Mesendoderm (in vitro differentiated cells): Measurements from ENCODE around the gene PDCL2.

ENCODE experiments used
- DNase-seq: peaks from one replicate; pipeline ENCODE4 v3.0.0; 2013
- H2AK5ac ChIP-seq: 2 replicates; pipeline ENCODE4 v1.6.1; 2013; ENCODE audit warnings: low read length, inconsistent platforms
- H2BK120ac ChIP-seq: 2 replicates; pipeline ENCODE4 v1.6.1; 2013; ENCODE audit warnings: low read depth, mild to moderate bottlenecking, low read length, moderate library complexity, mixed read lengths
- H2BK15ac ChIP-seq: replicated peaks from 2 replicates; pipeline ENCODE4 v1.6.1; 2013; ENCODE audit warnings: low read depth, mild to moderate bottlenecking, moderate library complexity
- H2BK5ac ChIP-seq: 2 replicates; pipeline ENCODE4 v1.6.1; 2013; ENCODE audit warnings: low read length, inconsistent platforms
- H3K18ac ChIP-seq: 2 replicates; pipeline ENCODE4 v1.6.1; 2013; ENCODE audit warnings: mild to moderate bottlenecking, low read length, mixed read lengths
- H3K23ac ChIP-seq: one replicate; pipeline ENCODE4 v1.6.1; 2013; ENCODE audit warnings: low read length
- H3K27ac ChIP-seq: 2 replicates; pipeline ENCODE4 v1.5.1; 2013; ENCODE audit warnings: low read depth, mild to moderate bottlenecking, inconsistent platforms, low read length, moderate library complexity
- H3K27me3 ChIP-seq: 2 replicates; pipeline ENCODE4 v1.6.1; 2013; ENCODE audit warnings: low read length, control low read depth, mild to moderate bottlenecking, inconsistent platforms; ENCODE audit not compliant: insufficient read depth, poor library complexity
- H3K36me3 ChIP-seq: 2 replicates; pipeline ENCODE4 v1.6.1; 2013; ENCODE audit warnings: low read length, inconsistent platforms; ENCODE audit not compliant: control insufficient read depth, insufficient read depth
- H3K4ac ChIP-seq: one replicate; pipeline ENCODE4 v1.6.1; 2013; ENCODE audit warnings: low read depth, mild to moderate bottlenecking, low read length, moderate library complexity
- H3K4me1 ChIP-seq: 2 replicates; pipeline ENCODE4 v1.6.1; 2013; ENCODE audit warnings: low read depth, low read length, inconsistent platforms; ENCODE audit not compliant: control insufficient read depth
- H3K4me2 ChIP-seq: 2 replicates; pipeline ENCODE4 v1.6.1; 2013; ENCODE audit warnings: low read length
- H3K4me3 ChIP-seq: 2 replicates; pipeline ENCODE4 v1.5.1; 2013; ENCODE audit warnings: mild to moderate bottlenecking, low read length
- H3K56ac ChIP-seq: one replicate; pipeline ENCODE4 v1.6.1; 2013; ENCODE audit warnings: low read length
- H3K79me1 ChIP-seq: 2 replicates; pipeline ENCODE4 v1.6.1; 2013; ENCODE audit warnings: low read length, inconsistent platforms
- H3K79me2 ChIP-seq: 2 replicates; pipeline ENCODE4 v1.6.1; 2013; ENCODE audit warnings: mild to moderate bottlenecking, low read length; ENCODE audit not compliant: control insufficient read depth, insufficient read depth
- H3K9ac ChIP-seq: 2 replicates; pipeline ENCODE4 v1.6.1; 2013; ENCODE audit warnings: low read length, inconsistent platforms
- H4K5ac ChIP-seq: one replicate; pipeline ENCODE4 v1.6.1; 2013; ENCODE audit warnings: low read length
- H4K8ac ChIP-seq: one replicate; pipeline ENCODE4 v1.6.1; 2013; ENCODE audit warnings: low read depth, mild to moderate bottlenecking, control low read depth, low read length, moderate library complexity
- WGBS: extraction: QIAGEN DNeasy Blood & Tissue Kit; methylation state at CpG from one replicate; pipeline ENCODE4 v1.1.7; 2013; ENCODE audit warnings: low lambda C conversion rate, missing lambda C conversion rate; ENCODE audit not compliant: insufficient coverage; ENCODE audit errors: extremely low coverage; 5-methylcytosine and 5-hydroxymethylcytosine counted together

The PDCL2 gene

DNA sequence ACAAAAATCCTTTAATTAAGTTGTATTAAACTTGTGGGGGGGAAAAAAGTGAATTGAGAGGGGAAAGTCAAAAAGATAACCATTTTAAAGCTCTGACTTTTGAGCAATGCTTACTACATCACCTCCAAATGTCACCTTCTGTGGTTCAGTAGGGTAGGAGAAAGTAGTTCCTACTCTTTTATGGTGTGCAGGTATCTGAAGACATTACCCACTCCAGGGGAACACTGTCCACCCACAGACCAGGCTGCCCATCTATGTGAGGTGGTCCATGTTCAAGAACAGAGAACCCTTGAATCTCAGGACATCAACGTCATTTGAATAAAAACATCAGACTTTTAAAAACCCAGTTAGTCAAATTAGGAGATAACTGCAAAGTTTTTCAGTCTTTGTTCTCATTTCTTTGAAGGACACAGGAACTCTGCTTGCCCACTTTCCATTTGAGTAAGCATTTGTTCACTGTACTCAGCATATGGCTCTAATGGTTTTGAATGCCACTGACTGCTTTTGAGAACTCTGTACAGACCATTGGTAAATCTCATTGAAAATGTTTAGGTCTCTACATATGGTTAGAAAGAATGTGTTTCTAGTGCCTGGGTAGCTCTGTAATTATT, 25.6 kb upstream of the PDCL2 start:
- H3K56ac ChIP-seq = no peak overlapping the region
- no peak overlapping the region for H2BK120ac ChIP-seq
- H3K79me1 ChIP-seq = no peaks in the 10 kb centered on the region
- no peaks in the 10 kb centered on the region for H3K4me1 ChIP-seq
- no peak for DNase-seq
- H3K9ac ChIP-seq = no peak overlapping the region
- H2BK5ac ChIP-seq = no peak overlapping the region
- H4K5ac ChIP-seq = no peak overlapping the region
- no peak overlapping the region for H3K4me2 ChIP-seq
- H3K27me3 ChIP-seq = no peaks in the 10 kb centered on the region
- WGBS = no CpG with 5 or more reads among the region's 1 CpG
- H3K23ac ChIP-seq = no peak overlapping the region
- H3K4me3 ChIP-seq = no peak overlapping the region
- H2AK5ac ChIP-seq = no peak overlapping the region
- no peak overlapping the region for H3K18ac ChIP-seq
- no peak overlapping the region for H4K8ac ChIP-seq
- no peaks in the 10 kb centered on the region for H3K79me2 ChIP-seq
- no peak overlapping the region for H3K4ac ChIP-seq
- no peak overlapping the region for H2BK15ac ChIP-seq
- no peaks in the 10 kb centered on the region for H3K36me3 ChIP-seq
- H3K27ac ChIP-seq = no peak overlapping the region

- no peak overlapping the region for H3K9ac ChIP-seq
- no peak for DNase-seq
- no CpG with 5 or more reads among the region's 3 CpGs for WGBS
Observed at GRCh38 chr4:55615008-55615407, 23.0 kb upstream of the PDCL2 start.

GRCh38 chr4:55613621-55614020, 21.6 kb upstream of the PDCL2 start:
- Histone ChIP-seq H3K23ac (no peak overlapping the region), H3K4me3 (no peak overlapping the region), H4K8ac (no peak overlapping the region), H3K79me1 (no peaks in the 10 kb centered on the region), H3K4me2 (no peak overlapping the region), H3K18ac (no peak overlapping the region), H3K4me1 (no peaks in the 10 kb centered on the region), H3K27me3 (no peaks in the 10 kb centered on the region), H3K4ac (no peak overlapping the region), H2BK15ac (no peak overlapping the region), H3K36me3 (no peaks in the 10 kb centered on the region), H2AK5ac (no peak overlapping the region), H4K5ac (no peak overlapping the region), H3K56ac (no peak overlapping the region), H3K9ac (no peak overlapping the region), H3K27ac (no peak overlapping the region), H2BK5ac (no peak overlapping the region), H3K79me2 (no peaks in the 10 kb centered on the region), H2BK120ac (no peak overlapping the region)
- peak; percentile 21 for DNase-seq
- no CpG with 5 or more reads among the region's 3 CpGs for WGBS

More at GRCh38 chr4:55615008-55615407, 23.0 kb upstream of the PDCL2 start:
- Histone ChIP-seq H2BK15ac (no peak overlapping the region), H2BK5ac (no peak overlapping the region), H3K27ac (no peak overlapping the region), H3K79me1 (no peaks in the 10 kb centered on the region), H4K8ac (no peak overlapping the region), H3K4me3 (no peak overlapping the region), H3K56ac (no peak overlapping the region), H3K27me3 (no peaks in the 10 kb centered on the region), H3K18ac (no peak overlapping the region), H3K23ac (no peak overlapping the region), H2AK5ac (no peak overlapping the region), H3K4me2 (no peak overlapping the region), H4K5ac (no peak overlapping the region), H3K4me1 (no peaks in the 10 kb centered on the region), H2BK120ac (no peak overlapping the region), H3K4ac (no peak overlapping the region), H3K36me3 (no peaks in the 10 kb centered on the region), H3K79me2 (no peaks in the 10 kb centered on the region)

GRCh38 chr4:55612341-55612740, 20.3 kb upstream of the PDCL2 start:
- no peaks in the 10 kb centered on the region for H3K79me2 ChIP-seq
- H3K4me3 ChIP-seq = no peak overlapping the region
- H2BK5ac ChIP-seq = no peak overlapping the region
- no peaks in the 10 kb centered on the region for H3K79me1 ChIP-seq
- H3K9ac ChIP-seq = no peak overlapping the region
- no peak overlapping the region for H3K4ac ChIP-seq
- H3K27me3 ChIP-seq = no peaks in the 10 kb centered on the region
- no peaks in the 10 kb centered on the region for H3K4me1 ChIP-seq
- DNase-seq = no peak
- no peak overlapping the region for H3K56ac ChIP-seq
- WGBS = no CpG with 5 or more reads among the region's 3 CpGs
- no peak overlapping the region for H3K23ac ChIP-seq
- H2BK120ac ChIP-seq = no peak overlapping the region
- H3K36me3 ChIP-seq = no peaks in the 10 kb centered on the region
- H3K27ac ChIP-seq = no peak overlapping the region
- H3K4me2 ChIP-seq = no peak overlapping the region
- no peak overlapping the region for H2AK5ac ChIP-seq
- H4K8ac ChIP-seq = no peak overlapping the region
- no peak overlapping the region for H4K5ac ChIP-seq
- no peak overlapping the region for H2BK15ac ChIP-seq
- no peak overlapping the region for H3K18ac ChIP-seq

DNA sequence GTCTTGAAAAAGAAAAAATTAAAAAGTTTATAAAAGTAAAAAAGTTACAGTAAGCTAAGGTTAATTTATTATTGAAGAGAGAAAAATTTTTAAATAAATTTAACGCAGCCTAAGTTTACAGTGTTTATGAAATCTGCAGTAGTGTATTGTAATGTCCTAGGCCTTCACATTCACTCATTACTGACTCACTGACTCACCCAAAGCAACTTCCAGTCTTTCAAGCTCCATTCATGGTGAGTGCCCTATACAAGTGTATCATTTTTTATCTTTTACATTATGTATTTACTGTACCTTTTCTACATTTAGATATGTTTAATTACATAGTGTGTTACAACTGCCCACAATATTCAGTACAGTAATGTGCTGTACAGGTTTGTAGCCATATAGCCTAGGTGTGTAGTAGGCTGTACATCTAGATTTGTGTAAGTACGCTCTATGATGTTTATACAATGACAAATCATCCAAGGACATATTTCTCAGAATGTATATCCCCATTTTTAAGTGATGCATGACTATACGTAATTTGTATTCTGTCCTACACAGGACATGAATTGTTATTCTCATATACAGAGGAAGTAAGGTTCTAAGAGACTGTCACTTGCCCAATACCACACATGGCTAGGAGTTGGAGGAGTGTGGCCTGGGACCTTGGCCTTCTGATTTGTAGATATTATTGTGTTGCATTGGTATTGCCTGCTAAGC, 19.5 kb upstream of the PDCL2 start:
- Histone ChIP-seq H3K9ac (no peak overlapping the region), H3K79me1 (no peaks in the 10 kb centered on the region), H3K27me3 (no peaks in the 10 kb centered on the region), H3K27ac (no peak overlapping the region), H3K4ac (no peak overlapping the region), H2BK5ac (no peak overlapping the region), H3K4me1 (no peaks in the 10 kb centered on the region), H2BK120ac (no peak overlapping the region), H3K23ac (no peak overlapping the region), H2BK15ac (no peak overlapping the region), H3K36me3 (no peaks in the 10 kb centered on the region), H4K5ac (no peak overlapping the region), H3K4me2 (no peak overlapping the region), H4K8ac (no peak overlapping the region), H2AK5ac (no peak overlapping the region), H3K56ac (no peak overlapping the region), H3K18ac (no peak overlapping the region), H3K4me3 (no peak overlapping the region), H3K79me2 (no peaks in the 10 kb centered on the region)
- WGBS = no CpG with 5 or more reads among the region's 3 CpGs
- DNase-seq = no peak

DNA sequence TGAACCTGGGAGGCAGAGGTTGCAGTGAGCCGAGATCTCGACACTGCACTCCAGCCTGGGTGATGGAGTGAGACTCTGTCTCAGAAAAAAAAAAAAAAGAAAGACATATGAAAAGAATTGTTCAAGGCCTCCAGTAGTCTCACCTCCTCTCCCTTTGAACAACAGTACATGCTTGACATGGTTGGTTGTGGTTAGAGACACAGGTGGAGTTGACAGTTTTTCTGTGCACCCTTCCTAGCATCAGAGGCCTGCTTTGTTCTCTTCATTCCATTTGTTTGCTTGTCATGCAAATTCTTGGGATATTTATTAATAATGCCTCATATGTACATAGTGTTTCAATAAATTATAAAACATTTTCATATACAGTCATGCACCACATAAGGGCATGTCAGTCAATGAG, 18.3 kb upstream of the PDCL2 start:
- Histone ChIP-seq H3K27ac (no peak overlapping the region), H4K8ac (no peak overlapping the region), H3K56ac (no peak overlapping the region), H3K18ac (no peak overlapping the region), H3K4me1 (no peaks in the 10 kb centered on the region), H3K36me3 (no peaks in the 10 kb centered on the region), H3K4ac (no peak overlapping the region), H2AK5ac (no peak overlapping the region), H2BK15ac (no peak overlapping the region), H2BK5ac (no peak overlapping the region), H4K5ac (no peak overlapping the region), H3K4me3 (no peak overlapping the region), H2BK120ac (no peak overlapping the region), H3K79me1 (no peaks in the 10 kb centered on the region), H3K4me2 (no peak overlapping the region), H3K27me3 (no peaks in the 10 kb centered on the region), H3K23ac (no peak overlapping the region), H3K9ac (no peak overlapping the region), H3K79me2 (no peaks in the 10 kb centered on the region)
- no CpG with 5 or more reads among the region's 2 CpGs for WGBS
- DNase-seq = no peak
